Erythroblast (primary cell): ENCODE measurements around the gene C1orf216.

Source experiments
- GATA1 ChIP-seq: IDR thresholded peaks from 2 replicates; pipeline ENCODE4 v1.6.1; 2011; ENCODE audit warnings: low read depth, mild to moderate bottlenecking, control low read depth, low read length, moderate library complexity
- POLR2A ChIP-seq: IDR thresholded peaks from 2 replicates; pipeline ENCODE4 v1.6.1; 2011; ENCODE audit warnings: mild to moderate bottlenecking, low read length

- no peak for TF ChIP-seq POLR2A
- no peak for TF ChIP-seq GATA1
These were observed 3.6 kb downstream of the C1orf216 start for GRCh38 chr1:35714921-35715567.
